Kidney (tissue), 14 donors: ENCODE results near the gene PHYKPL. TPM values are rescaled to one million over a fixed set of nuclear protein-coding genes. Genes with fewer than 3 reads are reported as not detected.

Experiments used
- DNase-seq, 5 donors: peaks; one replicate each; pipeline ENCODE4 v3.0.0-alpha.2; 2013 to 2020
- FAIRE-seq: peaks from 2 replicates; lab custom pipeline; 2012; peaks lifted over from hg19 to GRCh38; lab: Jason Lieb, UNC
- H3K27ac ChIP-seq, 2 donors: one replicate each; pipeline ENCODE4 v1.7.0; 2013; ENCODE audit warnings: low read depth in 2 of 2, low read length in 2 of 2, inconsistent platforms in 1 of 2
- H3K27me3 ChIP-seq: one replicate; pipeline ENCODE4 v1.7.1; 2013; ENCODE audit warnings: low read length, inconsistent platforms; ENCODE audit not compliant: control insufficient read depth, insufficient read depth
- H3K36me3 ChIP-seq, 3 donors: one replicate each; pipeline versions ENCODE4 v1.7.0 to v1.7.1; 2013; ENCODE audit warnings: low read length in 3 of 3, control low read depth in 1 of 3, inconsistent platforms in 1 of 3; ENCODE audit not compliant: insufficient read depth in 3 of 3, control insufficient read depth in 2 of 3
- H3K4me1 ChIP-seq, 3 donors: one replicate each; pipeline versions ENCODE4 v1.7.0 to v1.7.1; 2013; ENCODE audit warnings: low read length in 3 of 3, inconsistent platforms in 1 of 3, low read depth in 1 of 3; ENCODE audit not compliant: control insufficient read depth in 2 of 3, insufficient read depth in 2 of 3
- H3K4me3 ChIP-seq, 3 donors: one replicate each; pipeline versions ENCODE4 v1.7.0 to v1.8.1; 2013; ENCODE audit warnings: low read length in 3 of 3, control low read depth in 1 of 3, inconsistent platforms in 1 of 3
- H3K9ac ChIP-seq, 3 donors: one replicate each; pipeline versions ENCODE4 v1.7.0 to v1.7.1; 2013; ENCODE audit warnings: low read length in 3 of 3, control low read depth in 1 of 3, inconsistent platforms in 1 of 3
- H3K9me3 ChIP-seq, 3 donors: one replicate each; pipeline versions ENCODE4 v1.7.0 to v1.7.1; 2013; ENCODE audit warnings: low read length in 3 of 3, control low read depth in 1 of 3, inconsistent platforms in 1 of 3; ENCODE audit not compliant: control insufficient read depth in 2 of 3, insufficient read depth in 1 of 3
- intact Hi-C: fragments of 100-400 bp; cut with DNase I; formaldehyde crosslinking; loops from one replicate; pipeline ENCODE4 v1.11.1; 2022
- polyA plus RNA-seq: library from polyadenylated mRNA; stranded (reverse); fragments of 350-450 nt; fragmentation: Illumina TruSeq; extraction: RNeasy Lipid Tissue Mini Kit (QIAGEN cat#74804); gene quantifications from one replicate; pipeline ENCODE4 v1.2.3, GENCODE V29; 2014; ENCODE audit warnings: low read depth, low replicate concordance; ENCODE audit not compliant: insufficient read depth
- total RNA-seq: library from RNA; stranded (reverse); fragmentation: NEBNext Ultra II Directional; extraction: Animal tissue kit (Norgen Biotek cat#: 25700); gene quantifications from one replicate; pipeline ENCODE4 v1.2.1, GENCODE V29; 2021
- TF ChIP-seq, protein P1 (sequence below): IDR thresholded peaks from 3 replicates; pipeline ENCODE4 v1.5.1; 2012; ENCODE audit warnings: mild to moderate bottlenecking, moderate library complexity, borderline replicate concordance; ENCODE audit not compliant: insufficient read depth; ENCODE audit errors: extremely low read depth
- donor health status: control.
- donor health status: control.
- donor health status: control.
- donor health status: control.
- donor health status: control.
- donor health status: DM: yes; HTN: yes; CAD: no.
- donor health status: Normal renal cell carcinoma (clear cell type).

The PHYKPL gene
- total and polyA plus RNA-seq, 2 donors from 2014 or later, result 35.3 to 116 TPM

DNA sequence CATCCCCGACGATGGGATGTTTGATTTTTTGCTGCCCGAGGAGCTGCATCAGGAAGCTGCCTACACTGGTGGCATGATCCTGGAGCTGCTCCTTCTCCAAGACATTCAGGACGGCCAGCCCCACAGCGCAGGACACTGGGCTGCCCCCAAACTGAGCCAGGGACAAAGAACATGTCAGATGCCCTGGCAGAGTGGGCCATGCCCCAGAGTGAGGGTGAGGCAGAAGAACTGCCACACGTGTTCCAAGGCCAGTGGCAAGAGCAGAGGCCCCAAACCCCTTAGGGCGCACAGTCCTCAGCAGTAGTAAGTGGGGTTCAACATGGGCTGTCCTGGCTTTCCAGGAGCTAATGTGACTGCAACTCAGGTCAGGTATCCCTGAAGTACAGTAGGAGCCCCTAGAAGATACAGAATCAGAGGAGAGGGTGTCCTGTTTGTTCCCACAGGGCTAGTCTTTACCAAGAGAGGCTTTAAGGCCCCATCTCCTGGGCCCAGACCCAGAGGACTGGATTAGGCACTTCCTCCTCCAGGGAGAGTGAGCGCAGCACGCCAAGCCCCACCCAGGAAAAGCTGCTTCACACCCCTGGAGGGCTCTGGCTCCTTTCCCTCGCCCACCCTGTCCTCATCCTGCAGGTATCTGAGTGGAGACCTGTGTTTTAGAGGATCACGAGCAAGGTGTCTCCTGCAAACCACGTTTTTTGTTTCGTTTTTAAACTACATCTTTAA is 17.2 kb downstream of the PHYKPL start:
- no peak overlapping the region for H3K9ac ChIP-seq
- H3K36me3 ChIP-seq, result peaks cover 6 to 45% (median 37%) of the 10 kb centered on the region in 3 donors
- no peak overlapping the region for H3K4me3 ChIP-seq
- DNase-seq (peak in 1 of 5 donors; percentile 43), FAIRE-seq (no peak)
- TF ChIP-seq, protein P1, sequence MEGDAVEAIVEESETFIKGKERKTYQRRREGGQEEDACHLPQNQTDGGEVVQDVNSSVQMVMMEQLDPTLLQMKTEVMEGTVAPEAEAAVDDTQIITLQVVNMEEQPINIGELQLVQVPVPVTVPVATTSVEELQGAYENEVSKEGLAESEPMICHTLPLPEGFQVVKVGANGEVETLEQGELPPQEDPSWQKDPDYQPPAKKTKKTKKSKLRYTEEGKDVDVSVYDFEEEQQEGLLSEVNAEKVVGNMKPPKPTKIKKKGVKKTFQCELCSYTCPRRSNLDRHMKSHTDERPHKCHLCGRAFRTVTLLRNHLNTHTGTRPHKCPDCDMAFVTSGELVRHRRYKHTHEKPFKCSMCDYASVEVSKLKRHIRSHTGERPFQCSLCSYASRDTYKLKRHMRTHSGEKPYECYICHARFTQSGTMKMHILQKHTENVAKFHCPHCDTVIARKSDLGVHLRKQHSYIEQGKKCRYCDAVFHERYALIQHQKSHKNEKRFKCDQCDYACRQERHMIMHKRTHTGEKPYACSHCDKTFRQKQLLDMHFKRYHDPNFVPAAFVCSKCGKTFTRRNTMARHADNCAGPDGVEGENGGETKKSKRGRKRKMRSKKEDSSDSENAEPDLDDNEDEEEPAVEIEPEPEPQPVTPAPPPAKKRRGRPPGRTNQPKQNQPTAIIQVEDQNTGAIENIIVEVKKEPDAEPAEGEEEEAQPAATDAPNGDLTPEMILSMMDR, result no peak
- no peaks in the 10 kb centered on the region for H3K9me3 ChIP-seq
- intact Hi-C loops, result no loop called here
- H3K4me1 ChIP-seq, result peaks cover 0 to 28% (median 26%) of the 10 kb centered on the region in 3 donors
- H3K27ac ChIP-seq, result peak overlapping the region; percentile 3 to 32
- H3K27me3 ChIP-seq, result no peaks in the 10 kb centered on the region

DNA sequence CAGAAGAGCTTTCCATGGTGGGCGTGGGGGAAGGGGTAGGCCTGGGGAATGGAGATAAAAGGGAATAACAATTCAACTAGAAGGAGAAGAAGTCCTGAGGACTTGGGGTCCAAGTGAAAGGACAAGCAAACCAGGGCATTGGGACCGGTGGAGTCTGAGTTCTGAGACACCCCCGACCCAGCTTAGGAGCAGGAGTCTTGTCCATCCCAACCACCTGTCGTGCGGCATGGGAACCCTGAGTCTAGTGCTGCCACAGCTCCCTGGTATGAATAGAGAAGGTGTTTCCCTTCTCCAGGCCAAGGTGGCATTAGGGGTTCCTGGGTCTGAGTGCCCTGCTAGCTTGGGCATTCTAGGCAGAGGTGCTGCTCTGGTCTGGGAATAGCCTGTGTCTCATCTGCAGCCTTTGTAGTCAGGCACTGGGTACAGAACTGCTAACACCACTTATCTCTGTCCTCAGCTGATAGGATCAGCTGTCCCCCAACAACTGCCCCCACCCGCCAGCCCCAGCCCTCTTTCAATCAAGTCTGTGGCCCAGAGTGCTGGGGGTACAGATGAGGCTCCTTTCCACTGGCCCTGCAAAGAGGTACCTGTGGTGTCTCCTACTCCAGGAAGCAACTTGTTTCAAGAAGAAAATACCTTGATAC is 18.3 kb downstream of the PHYKPL start:
- Histone ChIP-seq H3K27ac (peak overlapping the region; percentile 26 to 42), H3K27me3 (no peaks in the 10 kb centered on the region), H3K9ac (no peak overlapping the region), H3K4me3 (no peak overlapping the region), H3K4me1 (peaks cover 0 to 28% (median 26%) of the 10 kb centered on the region in 3 donors), H3K36me3 (peaks cover 11 to 57% (median 48%) of the 10 kb centered on the region in 3 donors), H3K9me3 (no peaks in the 10 kb centered on the region)
- DNase-seq, result peak in 1 of 5 donors; percentile 37
- no peak for FAIRE-seq
- intact Hi-C loops, result no loop called here
- TF ChIP-seq, protein P1, result no peak

GRCh38 chr5:178213748-178214151 is 18.9 kb downstream of the PHYKPL start:
- no peaks in the 10 kb centered on the region for H3K27me3 ChIP-seq
- no peak overlapping the region for H3K9ac ChIP-seq
- peak overlapping the region; percentile 26 to 73 for H3K27ac ChIP-seq
- H3K4me3 ChIP-seq, result no peak overlapping the region
- peak in 3 of 5 donors; percentile 26 to 80 (median 53) for DNase-seq
- FAIRE-seq, result no peak
- H3K36me3 ChIP-seq, result peaks cover 13 to 62% (median 53%) of the 10 kb centered on the region in 3 donors
- H3K9me3 ChIP-seq, result no peaks in the 10 kb centered on the region
- peaks cover 0 to 28% (median 26%) of the 10 kb centered on the region in 3 donors for H3K4me1 ChIP-seq
- intact Hi-C loops, result no loop called here
- TF ChIP-seq, protein P1, result no peak
